Prostate gland (tissue), 2 donors: ENCODE results near the gene PLCH1.

ENCODE experiments used
- CTCF ChIP-seq, 4 experiments: fragments of 200-600 bp in 2 of 4; fragments of 450-650 bp in 2 of 4; sonication (generic) in 2 of 4; IDR thresholded peaks; 1 replicate in 3 of 4; 2 replicates in 1 of 4; pipeline ENCODE4 v1.5.1; 2016 to 2019; ENCODE audit warnings: antibody characterized with exemption in 4 of 4, mild to moderate bottlenecking in 2 of 4, moderate library complexity in 2 of 4
- POLR2A ChIP-seq: fragments of 450-650 bp; IDR thresholded peaks from one replicate; pipeline ENCODE4 v1.6.1; 2016; ENCODE audit warnings: antibody characterized with exemption, mild to moderate bottlenecking
- POLR2AphosphoS5 ChIP-seq: sonication (generic); formaldehyde crosslinking; IDR thresholded peaks from one replicate; pipeline ENCODE4 v1.6.1; 2017; ENCODE audit warnings: antibody characterized with exemption

DNA sequence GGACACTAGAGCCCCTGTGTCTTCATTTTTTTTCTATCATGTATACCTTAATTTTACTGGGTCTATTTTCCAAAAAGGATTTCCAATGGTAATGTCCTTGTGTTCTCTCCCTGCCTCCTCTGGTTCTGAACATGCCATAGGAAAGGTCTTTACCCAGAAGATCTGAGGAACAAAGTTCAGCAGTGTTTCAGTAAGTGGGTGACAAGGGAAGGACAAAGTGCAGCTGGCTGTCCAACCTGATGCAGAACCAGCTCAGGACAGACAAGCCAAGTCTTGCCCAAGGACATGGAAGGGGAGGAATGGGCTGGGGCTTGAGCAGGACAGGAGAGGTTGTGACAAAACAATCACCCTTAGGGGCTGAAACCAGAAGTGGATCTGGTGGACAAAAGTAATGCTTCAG, 390.2 kb downstream of the PLCH1 start:
- TF ChIP-seq CTCF (IDR thresholded peaks at IDR 0.05) (no peak), POLR2A (no peak), POLR2AphosphoS5 (no peak)
